ENCODE measurements around the gene E2F4. TPM values are rescaled to one million over a fixed set of nuclear protein-coding genes. Genes with fewer than 3 reads are reported as not detected.
A peak's percentile ranks its signal among the peaks of the same experiment; 100 is the strongest.

The E2F4 gene
- total and polyA plus RNA-seq, 10 of the 15 experiments (the other 5 are each of a cell fraction or from before 2014, with no cell fraction given): 11.7 to 132 (median 95.9) TPM

DNA sequence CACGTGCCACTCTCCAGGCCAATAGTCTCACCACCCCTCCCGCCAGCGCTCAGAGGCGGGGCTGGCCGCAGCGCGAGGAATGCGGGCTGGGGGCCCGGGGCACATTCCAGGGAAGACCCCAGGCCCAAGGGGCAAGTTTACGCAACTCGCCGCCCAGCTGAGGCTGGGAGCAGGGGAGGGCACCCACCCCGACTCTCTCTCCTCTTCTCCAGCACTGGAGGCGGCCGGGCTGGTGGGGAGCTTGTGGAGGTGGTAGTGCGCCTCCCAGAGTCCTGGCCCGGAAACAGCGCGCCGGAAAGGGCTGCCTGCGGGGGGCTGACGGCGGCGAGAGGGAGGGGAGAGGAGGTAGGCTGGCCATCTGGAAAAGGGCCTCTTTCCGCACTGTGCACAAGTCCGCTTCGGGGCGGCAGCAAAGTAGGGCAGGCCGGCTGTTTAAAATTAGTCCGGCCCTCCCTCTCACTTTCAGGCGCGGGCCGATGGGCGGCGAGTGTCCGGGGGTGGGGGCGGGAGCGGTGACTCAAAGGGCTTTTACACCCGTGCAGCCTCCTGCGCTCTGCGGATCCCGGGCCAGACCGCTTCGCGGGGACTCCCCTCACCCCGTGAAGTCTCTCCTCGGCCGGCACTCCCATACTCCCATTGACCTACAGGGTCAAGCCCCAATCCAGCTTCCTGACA lies 54.3 kb downstream of the E2F4 start:
- Histone ChIP-seq H3K4me3 (peak overlapping the region; percentile 97), H4K20me1 (ENCODE audit: control insufficient read depth, insufficient read depth) (no peaks in the 10 kb centered on the region), H3K36me3 (ENCODE audit: control insufficient read depth in 2 of 2, insufficient read depth in 2 of 2, low read length in 1 of 2) (no peaks in the 10 kb centered on the region), H3K9ac (ENCODE audit: control insufficient read depth, insufficient read depth, low read length) (peak overlapping the region; percentile 82), H3K27ac (ENCODE audit: control insufficient read depth, insufficient read depth) (peak overlapping the region; percentile 98), H3K4me1 (ENCODE audit: control insufficient read depth, insufficient read depth, low read length) (peaks cover 39% of the 10 kb centered on the region), H3K4me2 (ENCODE audit: control insufficient read depth, insufficient read depth) (peak overlapping the region; percentile 99), H3K79me2 (ENCODE audit: control insufficient read depth, insufficient read depth, low read length) (peaks cover 38% of the 10 kb centered on the region), H2AFZ (ENCODE audit: control insufficient read depth, low read depth, low read length) (peak overlapping the region; percentile 55), H3K27me3 (replicated peaks in 1 of 2; ENCODE audit: control insufficient read depth in 2 of 2, insufficient read depth in 2 of 2, low read length in 1 of 2) (no peaks in the 10 kb centered on the region; a peak in 1 of 4 replicates), H3K9me3 (replicated peaks; ENCODE audit: control insufficient read depth, insufficient read depth, low read length) (no peaks in the 10 kb centered on the region)
- ChIA-PET RAD21 (ENCODE audit: unreplicated experiment) (interaction anchor here (0.6 to 2.4 kb wide), 9 partner anchors 9 to 319 kb away, joined by 3 to 23 read pairs (median 3); partner anchors contain the start of genes ATP6V0D1, E2F4 and TMEM208), CTCF (interaction anchor here (0.7 to 4.9 kb wide), 10 partner anchors 14 to 291 kb away, joined by 3 to 29 read pairs (median 3); partner anchors contain the start of genes ELMO3 and TMEM208), SMC1A (ENCODE audit: uncharacterized antibody, unreplicated experiment) (interaction anchor here (1.1 to 4.1 kb wide), 4 partner anchors 8 to 76 kb away, joined by 3 to 21 read pairs (median 4); partner anchors contain the start of genes NOL3 and TMEM208), POLR2A (interaction anchor here (0.6 to 8.0 kb wide), 7 partner anchors 20 to 178 kb away, joined by 3 to 100 read pairs (median 3); partner anchors contain the start of genes FBXL8, TMEM208 and TRADD)
- intact Hi-C loops (cut with micrococcal nuclease; ENCODE audit: unreplicated experiment) (loop anchor here (2.0 kb wide), 2 partner anchors 53 to 61 kb away; partner anchors contain the start of gene E2F4), in situ Hi-C loops (cut with MboI) (no loop called here)
- under 1% methylated on average over 46 of the region's 48 CpGs for WGBS (ENCODE audit: insufficient coverage, insufficient replicate concordance, low lambda C conversion rate, missing lambda C conversion rate)
- BruUV-seq (replicated peaks): no TSS peak
- DNase-seq (ENCODE audit: low read depth, low spot score) (no peak), ATAC-seq (peak; percentile 53), FAIRE-seq (no peak)
- TF ChIP-seq LARP7 (IDR thresholded peaks at IDR 0.05): 0 out of 2 replicates have a peak, but pooled peaks have one; percentile 41
- TF ChIP-seq, protein P1, sequence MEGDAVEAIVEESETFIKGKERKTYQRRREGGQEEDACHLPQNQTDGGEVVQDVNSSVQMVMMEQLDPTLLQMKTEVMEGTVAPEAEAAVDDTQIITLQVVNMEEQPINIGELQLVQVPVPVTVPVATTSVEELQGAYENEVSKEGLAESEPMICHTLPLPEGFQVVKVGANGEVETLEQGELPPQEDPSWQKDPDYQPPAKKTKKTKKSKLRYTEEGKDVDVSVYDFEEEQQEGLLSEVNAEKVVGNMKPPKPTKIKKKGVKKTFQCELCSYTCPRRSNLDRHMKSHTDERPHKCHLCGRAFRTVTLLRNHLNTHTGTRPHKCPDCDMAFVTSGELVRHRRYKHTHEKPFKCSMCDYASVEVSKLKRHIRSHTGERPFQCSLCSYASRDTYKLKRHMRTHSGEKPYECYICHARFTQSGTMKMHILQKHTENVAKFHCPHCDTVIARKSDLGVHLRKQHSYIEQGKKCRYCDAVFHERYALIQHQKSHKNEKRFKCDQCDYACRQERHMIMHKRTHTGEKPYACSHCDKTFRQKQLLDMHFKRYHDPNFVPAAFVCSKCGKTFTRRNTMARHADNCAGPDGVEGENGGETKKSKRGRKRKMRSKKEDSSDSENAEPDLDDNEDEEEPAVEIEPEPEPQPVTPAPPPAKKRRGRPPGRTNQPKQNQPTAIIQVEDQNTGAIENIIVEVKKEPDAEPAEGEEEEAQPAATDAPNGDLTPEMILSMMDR (IDR thresholded peaks at IDR 0.05 in 2 of 3, conservative IDR thresholded peaks at IDR 0.05 in 1 of 3; ENCODE audit: control insufficient read depth in 2 of 3, extremely low read depth in 1 of 3, insufficient read depth in 1 of 3, low read depth in 3 of 3, low read length in 3 of 3): peak; percentile 40 to 59 (median 44); a peak in 5 of 6 replicates
- peak; percentile 13 for TF ChIP-seq SKIL (IDR thresholded peaks at IDR 0.05; ENCODE audit: low read depth, poor library complexity, severe bottlenecking)
- TF ChIP-seq, protein P2, sequence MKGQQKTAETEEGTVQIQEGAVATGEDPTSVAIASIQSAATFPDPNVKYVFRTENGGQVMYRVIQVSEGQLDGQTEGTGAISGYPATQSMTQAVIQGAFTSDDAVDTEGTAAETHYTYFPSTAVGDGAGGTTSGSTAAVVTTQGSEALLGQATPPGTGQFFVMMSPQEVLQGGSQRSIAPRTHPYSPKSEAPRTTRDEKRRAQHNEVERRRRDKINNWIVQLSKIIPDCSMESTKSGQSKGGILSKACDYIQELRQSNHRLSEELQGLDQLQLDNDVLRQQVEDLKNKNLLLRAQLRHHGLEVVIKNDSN (IDR thresholded peaks at IDR 0.05; ENCODE audit: borderline replicate concordance, extremely low read length, insufficient read depth, low read depth, low read length): peak; percentile 79
- peak; percentile 44; the same call in 1 of the 2 replicates for TF ChIP-seq EED (IDR thresholded peaks at IDR 0.05; ENCODE audit: low read depth)
- TF ChIP-seq FOXM1 (IDR thresholded peaks at IDR 0.05; ENCODE audit: low read depth, low read length): no peak
- 0 out of 2 replicates have a peak, but pooled peaks have one; percentile 38 for TF ChIP-seq TAF1 (IDR thresholded peaks at IDR 0.05; ENCODE audit: borderline replicate concordance, low read depth, low read length)
- 0 out of 2 replicates have a peak, but pooled peaks have one; percentile 13 for TF ChIP-seq SMC3 (IDR thresholded peaks at IDR 0.05; ENCODE audit: borderline replicate concordance, low read length)
- 0 out of 2 replicates have a peak, but pooled peaks have one; percentile 12 for TF ChIP-seq JUNB (IDR thresholded peaks at IDR 0.05)
- TF ChIP-seq DPF2 (IDR thresholded peaks at IDR 0.05): peak; percentile 44; the same call in 1 of the 2 replicates
- peak; percentile 55 to 69; a peak in 3 of 4 replicates for TF ChIP-seq IKZF2 (IDR thresholded peaks at IDR 0.05)
- TF ChIP-seq, protein P3, sequence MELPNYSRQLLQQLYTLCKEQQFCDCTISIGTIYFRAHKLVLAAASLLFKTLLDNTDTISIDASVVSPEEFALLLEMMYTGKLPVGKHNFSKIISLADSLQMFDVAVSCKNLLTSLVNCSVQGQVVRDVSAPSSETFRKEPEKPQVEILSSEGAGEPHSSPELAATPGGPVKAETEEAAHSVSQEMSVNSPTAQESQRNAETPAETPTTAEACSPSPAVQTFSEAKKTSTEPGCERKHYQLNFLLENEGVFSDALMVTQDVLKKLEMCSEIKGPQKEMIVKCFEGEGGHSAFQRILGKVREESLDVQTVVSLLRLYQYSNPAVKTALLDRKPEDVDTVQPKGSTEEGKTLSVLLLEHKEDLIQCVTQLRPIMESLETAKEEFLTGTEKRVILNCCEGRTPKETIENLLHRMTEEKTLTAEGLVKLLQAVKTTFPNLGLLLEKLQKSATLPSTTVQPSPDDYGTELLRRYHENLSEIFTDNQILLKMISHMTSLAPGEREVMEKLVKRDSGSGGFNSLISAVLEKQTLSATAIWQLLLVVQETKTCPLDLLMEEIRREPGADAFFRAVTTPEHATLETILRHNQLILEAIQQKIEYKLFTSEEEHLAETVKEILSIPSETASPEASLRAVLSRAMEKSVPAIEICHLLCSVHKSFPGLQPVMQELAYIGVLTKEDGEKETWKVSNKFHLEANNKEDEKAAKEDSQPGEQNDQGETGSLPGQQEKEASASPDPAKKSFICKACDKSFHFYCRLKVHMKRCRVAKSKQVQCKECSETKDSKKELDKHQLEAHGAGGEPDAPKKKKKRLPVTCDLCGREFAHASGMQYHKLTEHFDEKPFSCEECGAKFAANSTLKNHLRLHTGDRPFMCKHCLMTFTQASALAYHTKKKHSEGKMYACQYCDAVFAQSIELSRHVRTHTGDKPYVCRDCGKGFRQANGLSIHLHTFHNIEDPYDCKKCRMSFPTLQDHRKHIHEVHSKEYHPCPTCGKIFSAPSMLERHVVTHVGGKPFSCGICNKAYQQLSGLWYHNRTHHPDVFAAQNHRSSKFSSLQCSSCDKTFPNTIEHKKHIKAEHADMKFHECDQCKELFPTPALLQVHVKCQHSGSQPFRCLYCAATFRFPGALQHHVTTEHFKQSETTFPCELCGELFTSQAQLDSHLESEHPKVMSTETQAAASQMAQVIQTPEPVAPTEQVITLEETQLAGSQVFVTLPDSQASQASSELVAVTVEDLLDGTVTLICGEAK (IDR thresholded peaks at IDR 0.05; ENCODE audit: borderline replicate concordance): peak; percentile 51; the same call in 1 of the 2 replicates
